IPS-18a (cell line): ENCODE results near the gene CEBPA.

ENCODE experiments used
- H3K27ac ChIP-seq: one replicate; pipeline ENCODE4 v1.5.1; 2013; ENCODE audit warnings: low read length
- H3K27me3 ChIP-seq: one replicate; pipeline ENCODE4 v1.6.1; 2013; ENCODE audit warnings: mild to moderate bottlenecking, low read length; ENCODE audit not compliant: control insufficient read depth, insufficient read depth
- H3K36me3 ChIP-seq: one replicate; pipeline ENCODE4 v1.6.1; 2013; ENCODE audit warnings: low read depth, low read length; ENCODE audit not compliant: control insufficient read depth
- H3K4me1 ChIP-seq: one replicate; pipeline ENCODE4 v1.6.1; 2013; ENCODE audit warnings: low read depth, low read length; ENCODE audit not compliant: control insufficient read depth
- H3K4me3 ChIP-seq: one replicate; pipeline ENCODE4 v1.5.1; 2013; ENCODE audit warnings: low read length
- H3K9ac ChIP-seq: one replicate; pipeline ENCODE4 v1.6.1; 2013; ENCODE audit warnings: mild to moderate bottlenecking, low read length, moderate library complexity
- H3K9me3 ChIP-seq: one replicate; pipeline ENCODE4 v1.6.1; 2013; ENCODE audit warnings: low read depth, low read length; ENCODE audit not compliant: control insufficient read depth

Gene CEBPA

GRCh38 chr19:33306191-33306590 is 3.9 kb upstream of the CEBPA start:
- Histone ChIP-seq H3K27me3 (peaks cover 29% of the 10 kb centered on the region), H3K4me1 (peaks cover 7% of the 10 kb centered on the region), H3K4me3 (no peak overlapping the region), H3K9ac (no peak overlapping the region), H3K27ac (no peak overlapping the region), H3K36me3 (no peaks in the 10 kb centered on the region), H3K9me3 (no peaks in the 10 kb centered on the region)

- no peaks in the 10 kb centered on the region for H3K9me3 ChIP-seq
- no peaks in the 10 kb centered on the region for H3K36me3 ChIP-seq
- H3K27me3 ChIP-seq: peaks cover 41% of the 10 kb centered on the region
- no peak overlapping the region for H3K9ac ChIP-seq
- no peak overlapping the region for H3K27ac ChIP-seq
- no peak overlapping the region for H3K4me3 ChIP-seq
- H3K4me1 ChIP-seq: peaks cover 7% of the 10 kb centered on the region
These were observed 2.7 kb upstream of the CEBPA start for GRCh38 chr19:33304760-33305647.

GRCh38 chr19:33304371-33304759 is 2.0 kb upstream of the CEBPA start:
- peaks cover 47% of the 10 kb centered on the region for H3K27me3 ChIP-seq
- no peak overlapping the region for H3K4me3 ChIP-seq
- H3K36me3 ChIP-seq: no peaks in the 10 kb centered on the region
- H3K27ac ChIP-seq: no peak overlapping the region
- no peaks in the 10 kb centered on the region for H3K9me3 ChIP-seq
- no peak overlapping the region for H3K9ac ChIP-seq
- H3K4me1 ChIP-seq: peaks cover 7% of the 10 kb centered on the region

DNA sequence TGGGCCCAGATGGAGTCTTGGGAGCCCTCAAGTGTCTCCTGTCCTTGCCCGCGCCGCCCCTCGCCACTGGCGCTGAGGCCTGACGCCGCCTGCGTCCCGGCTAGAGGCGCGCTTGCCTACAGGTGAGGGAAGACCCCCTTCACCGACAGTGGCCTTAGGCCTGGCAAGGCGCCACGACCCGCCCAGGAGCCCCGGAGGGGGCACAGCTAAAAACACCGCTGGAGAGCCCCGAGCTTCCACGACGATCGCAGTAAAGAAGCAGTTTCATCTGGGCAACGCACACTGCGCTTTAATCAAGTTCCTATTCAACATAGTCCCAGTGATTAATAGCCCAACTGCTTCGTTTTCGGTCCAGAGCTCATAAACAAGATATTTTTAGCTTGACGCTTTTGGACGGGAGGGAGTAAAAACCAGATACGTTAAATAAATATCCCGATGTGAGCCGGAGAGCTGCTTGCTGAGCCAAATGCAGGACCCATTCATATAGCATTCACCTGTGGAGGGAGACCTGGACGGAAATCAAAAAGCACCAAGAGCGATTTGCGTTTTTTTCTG is 1.5 kb upstream of the CEBPA start:
- H3K36me3 ChIP-seq: no peaks in the 10 kb centered on the region
- peaks cover 52% of the 10 kb centered on the region for H3K27me3 ChIP-seq
- H3K9ac ChIP-seq: no peak overlapping the region
- H3K4me1 ChIP-seq: peaks cover 7% of the 10 kb centered on the region
- H3K27ac ChIP-seq: no peak overlapping the region
- H3K4me3 ChIP-seq: peak overlapping the region; percentile 73
- no peaks in the 10 kb centered on the region for H3K9me3 ChIP-seq

DNA sequence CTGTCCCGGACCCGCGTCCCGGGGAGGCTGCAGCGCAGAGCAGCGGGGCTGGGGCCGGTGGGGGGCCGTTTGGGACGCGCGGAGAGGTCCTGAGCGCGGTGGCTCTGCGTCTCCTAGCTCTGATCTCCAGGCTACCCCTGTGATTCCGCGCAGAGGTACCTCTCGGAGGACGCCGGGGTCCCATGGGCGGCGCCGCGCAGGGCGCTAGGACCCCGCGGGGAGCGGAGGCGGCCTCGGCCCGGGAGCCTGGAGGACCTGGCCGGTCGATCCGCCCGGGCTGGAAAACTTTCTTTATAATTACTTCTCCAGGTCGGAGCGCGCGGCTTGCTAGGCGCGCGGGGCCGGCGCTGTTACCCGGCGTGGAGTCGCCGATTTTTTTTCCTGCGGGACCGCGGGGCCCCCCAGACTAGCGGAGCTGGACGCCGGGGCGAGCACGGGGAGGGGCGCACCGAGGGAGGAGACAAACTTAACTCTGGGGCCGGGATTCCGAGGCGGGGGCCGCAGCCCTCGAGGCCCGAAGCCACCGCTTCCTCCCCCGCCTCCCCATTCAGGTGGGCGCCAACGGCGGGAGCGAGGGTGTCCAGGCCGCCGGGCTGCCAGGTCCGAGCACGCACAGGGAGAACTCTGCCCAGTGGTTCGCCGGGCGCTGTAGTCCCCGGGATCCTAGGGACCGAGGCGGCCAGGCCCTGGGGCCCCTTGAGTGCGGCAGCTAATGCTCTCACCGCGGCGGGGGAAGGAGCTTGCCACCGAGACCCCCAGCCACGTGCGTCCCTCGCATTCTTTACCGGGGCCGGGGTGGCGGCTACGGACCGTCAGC is 848 bp upstream of the CEBPA start:
- H3K4me1 ChIP-seq: peaks cover 7% of the 10 kb centered on the region
- no peaks in the 10 kb centered on the region for H3K9me3 ChIP-seq
- no peaks in the 10 kb centered on the region for H3K36me3 ChIP-seq
- H3K9ac ChIP-seq: peak overlapping the region; percentile 56
- peaks cover 53% of the 10 kb centered on the region for H3K27me3 ChIP-seq
- H3K4me3 ChIP-seq: peak overlapping the region; percentile 73
- no peak overlapping the region for H3K27ac ChIP-seq

DNA sequence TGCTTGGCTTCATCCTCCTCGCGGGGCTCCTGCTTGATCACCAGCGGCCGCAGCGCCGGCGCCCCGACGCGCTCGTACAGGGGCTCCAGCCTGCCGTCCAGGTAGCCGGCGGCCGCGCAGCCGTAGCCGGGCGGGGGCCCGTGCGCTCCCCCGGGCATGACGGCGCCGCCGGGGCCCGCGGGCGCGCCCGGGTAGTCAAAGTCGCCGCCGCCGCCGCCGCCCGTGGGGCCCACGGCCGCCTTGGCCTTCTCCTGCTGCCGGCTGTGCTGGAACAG is 497 bp downstream of the CEBPA start:
- no peak overlapping the region for H3K9ac ChIP-seq
- H3K27me3 ChIP-seq: peaks cover 53% of the 10 kb centered on the region
- H3K36me3 ChIP-seq: no peaks in the 10 kb centered on the region
- peaks cover 7% of the 10 kb centered on the region for H3K4me1 ChIP-seq
- peak overlapping the region; percentile 39 for H3K4me3 ChIP-seq
- H3K9me3 ChIP-seq: no peaks in the 10 kb centered on the region
- no peak overlapping the region for H3K27ac ChIP-seq

- H3K27me3 ChIP-seq: peaks cover 53% of the 10 kb centered on the region
- H3K4me1 ChIP-seq: peaks cover 7% of the 10 kb centered on the region
- H3K4me3 ChIP-seq: peak overlapping the region; percentile 47
- H3K9ac ChIP-seq: no peak overlapping the region
- H3K27ac ChIP-seq: no peak overlapping the region
- no peaks in the 10 kb centered on the region for H3K9me3 ChIP-seq
- no peaks in the 10 kb centered on the region for H3K36me3 ChIP-seq
These were observed 1.0 kb downstream of the CEBPA start for GRCh38 chr19:33301144-33301899.

- H3K9ac ChIP-seq: no peak overlapping the region
- H3K4me1 ChIP-seq: peaks cover 7% of the 10 kb centered on the region
These were observed 1.5 kb downstream of the CEBPA start for GRCh38 chr19:33300894-33301143.

DNA sequence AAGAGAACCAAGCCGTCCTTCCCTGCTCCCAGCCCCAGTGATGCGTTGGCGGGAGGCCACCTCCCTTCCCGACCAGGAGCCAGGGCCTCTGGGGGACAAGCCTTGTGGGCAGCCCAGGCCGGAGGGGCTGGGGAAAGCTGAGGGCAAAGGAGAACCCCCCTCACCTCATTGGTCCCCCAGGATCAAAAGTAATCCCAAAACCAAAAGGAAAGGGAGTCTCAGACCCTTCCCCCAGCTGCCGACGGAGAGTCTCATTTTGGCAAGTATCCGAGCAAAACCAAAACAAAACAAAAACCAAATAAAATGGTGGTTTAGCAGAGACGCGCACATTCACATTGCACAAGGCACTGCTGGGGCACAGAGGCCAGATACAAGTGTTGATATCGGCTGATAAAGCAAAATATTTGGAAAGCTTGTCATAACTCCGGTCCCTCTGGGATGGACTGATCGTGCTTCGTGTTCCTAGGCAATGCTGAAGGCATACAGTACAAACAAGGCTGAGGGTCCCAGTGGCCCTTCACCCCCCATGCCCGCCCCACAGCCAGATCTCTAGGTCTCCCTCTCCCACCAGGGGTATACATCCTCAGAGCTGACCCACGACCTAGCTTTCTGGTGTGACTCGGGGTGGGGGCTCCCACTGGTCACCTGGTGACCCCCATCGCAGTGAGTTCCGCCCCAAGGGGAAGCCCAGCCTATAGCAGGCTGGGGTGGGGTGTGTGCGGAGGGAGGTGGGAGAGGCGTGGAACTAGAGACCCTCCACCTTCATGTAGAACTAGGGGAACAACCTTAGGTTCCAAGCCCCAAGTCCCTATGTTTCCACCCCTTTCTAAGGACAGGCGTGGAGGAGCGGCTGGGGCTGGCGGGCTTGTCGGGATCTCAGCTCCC is 2.1 kb downstream of the CEBPA start:
- Histone ChIP-seq H3K27ac (no peak overlapping the region), H3K36me3 (no peaks in the 10 kb centered on the region), H3K4me3 (no peak overlapping the region), H3K27me3 (peaks cover 53% of the 10 kb centered on the region), H3K9me3 (no peaks in the 10 kb centered on the region), H3K9ac (no peak overlapping the region), H3K4me1 (peaks cover 7% of the 10 kb centered on the region)

More at GRCh38 chr19:33300894-33301143, 1.5 kb downstream of the CEBPA start:
- Histone ChIP-seq H3K4me3 (peak overlapping the region; percentile 47), H3K27me3 (peaks cover 53% of the 10 kb centered on the region), H3K36me3 (no peaks in the 10 kb centered on the region), H3K27ac (no peak overlapping the region), H3K9me3 (no peaks in the 10 kb centered on the region)

- Histone ChIP-seq H3K4me3 (no peak overlapping the region), H3K4me1 (peaks cover 4% of the 10 kb centered on the region), H3K36me3 (no peaks in the 10 kb centered on the region), H3K9me3 (no peaks in the 10 kb centered on the region), H3K9ac (no peak overlapping the region), H3K27me3 (peaks cover 43% of the 10 kb centered on the region), H3K27ac (no peak overlapping the region)
These were observed 3.2 kb downstream of the CEBPA start for GRCh38 chr19:33299051-33299688.
